HEK293T (cell line): Measurements from ENCODE around the gene RTN4RL1.
"Not testable (repeated sequence)": the region's sequence is repeated elsewhere in the genome, so short reads cannot be mapped to it uniquely, and the experiment has no call there.

Experiments used
- CTCF ChIA-PET: fragments of 350-600 bp; formaldehyde crosslinking; extraction: SDS; loops from one replicate; lab custom pipeline; 2021; ENCODE audit warnings: antibody characterized with exemption, inconsistent platforms; lab: Yijun Ruan, JAX
- POLR2A ChIA-PET: fragments of 350-600 bp; formaldehyde crosslinking; extraction: SDS; loops from one replicate; lab custom pipeline; 2020; ENCODE audit warnings: antibody characterized with exemption, inconsistent platforms; lab: Yijun Ruan, JAX
- DNase-seq: peaks from one replicate; pipeline ENCODE4 v3.0.0; 2012; ENCODE audit warnings: mixed read lengths; ENCODE audit errors: extremely low spot score
- ARNT ChIP-seq: fragments of 450-650 bp; IDR thresholded peaks from 2 replicates; pipeline ENCODE4 v1.6.1; 2017; ENCODE audit warnings: mild to moderate bottlenecking
- BHLHE40 ChIP-seq: fragments of 450-650 bp; IDR thresholded peaks from 2 replicates; pipeline ENCODE4 v1.6.1; 2016; ENCODE audit warnings: mild to moderate bottlenecking, moderate library complexity, borderline replicate concordance
- CTBP1 ChIP-seq: fragments of 450-650 bp; IDR thresholded peaks from 2 replicates; pipeline ENCODE4 v1.6.1; 2016; ENCODE audit warnings: borderline replicate concordance
- ELF4 ChIP-seq: fragments of 450-650 bp; IDR thresholded peaks from 2 replicates; pipeline ENCODE4 v1.6.1; 2017; ENCODE audit warnings: antibody characterized with exemption
- FOXA1 ChIP-seq: fragments of 450-650 bp; IDR thresholded peaks from 2 replicates; pipeline ENCODE4 v1.6.1; 2016; ENCODE audit warnings: mild to moderate bottlenecking
- FOXK2 ChIP-seq: fragments of 450-650 bp; IDR thresholded peaks from 2 replicates; pipeline ENCODE4 v1.6.1; 2016; ENCODE audit warnings: mild to moderate bottlenecking
- FOXM1 ChIP-seq: fragments of 450-650 bp; IDR thresholded peaks from 2 replicates; pipeline ENCODE4 v1.6.1; 2017; ENCODE audit warnings: mild to moderate bottlenecking, borderline replicate concordance
- HDGF ChIP-seq: fragments of 450-650 bp; IDR thresholded peaks from 2 replicates; pipeline ENCODE4 v1.6.1; 2017; ENCODE audit warnings: antibody characterized with exemption, borderline replicate concordance
- L3MBTL2 ChIP-seq: fragments of 450-650 bp; conservative IDR thresholded peaks from 2 replicates; pipeline ENCODE4 v1.6.1; 2016; ENCODE audit warnings: mild to moderate bottlenecking
- LEF1 ChIP-seq: fragments of 450-650 bp; IDR thresholded peaks from 2 replicates; pipeline ENCODE4 v1.6.1; 2017; ENCODE audit warnings: mild to moderate bottlenecking, borderline replicate concordance
- NFRKB ChIP-seq: fragments of 450-650 bp; IDR thresholded peaks from 2 replicates; pipeline ENCODE4 v1.6.1; 2016; ENCODE audit warnings: mild to moderate bottlenecking, moderate library complexity
- PKNOX1 ChIP-seq: fragments of 450-650 bp; IDR thresholded peaks from 2 replicates; pipeline ENCODE4 v1.6.1; 2016
- SP1 ChIP-seq: fragments of 450-650 bp; IDR thresholded peaks from 2 replicates; pipeline ENCODE4 v1.6.1; 2017
- SUZ12 ChIP-seq: fragments of 450-650 bp; IDR thresholded peaks from 2 replicates; pipeline ENCODE4 v1.6.1; 2016; ENCODE audit warnings: mild to moderate bottlenecking
- TARDBP ChIP-seq: fragments of 450-650 bp; IDR thresholded peaks from 2 replicates; pipeline ENCODE4 v1.6.1; 2016
- ZNF384 ChIP-seq: fragments of 450-650 bp; IDR thresholded peaks from 2 replicates; pipeline ENCODE4 v1.6.1; 2016

The RTN4RL1 gene

DNA sequence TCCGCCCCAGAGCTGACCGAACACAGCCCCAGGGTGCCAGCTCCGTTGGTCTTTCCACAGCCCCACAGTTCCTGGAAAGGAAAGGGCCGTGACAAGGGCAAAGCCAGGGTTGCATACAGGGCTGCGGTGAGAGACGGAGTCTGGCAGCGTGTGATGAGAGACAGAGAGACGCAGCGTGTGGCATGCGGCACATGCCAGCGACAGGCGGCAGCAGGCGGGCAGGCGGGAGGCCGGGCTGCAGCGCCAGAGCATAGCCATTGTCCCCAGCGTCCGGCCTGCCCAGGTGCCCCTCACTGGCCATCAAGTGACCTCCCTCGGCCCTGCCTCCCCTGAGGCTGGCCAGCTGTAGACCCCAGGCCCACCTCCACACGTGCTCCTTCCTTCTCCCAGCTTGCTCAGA lies 8.6 kb downstream of the RTN4RL1 start:
- ChIA-PET CTCF (no interaction called here), POLR2A (no interaction called here)
- TF ChIP-seq ZNF384 (no peak), FOXA1 (no peak), FOXM1 (no peak), L3MBTL2 (no peak), SP1 (no peak), PKNOX1 (no peak), CTBP1 (no peak), NFRKB (no peak), TARDBP (no peak), FOXK2 (no peak)
- no peak for DNase-seq

GRCh38 chr17:2015314-2015713 lies 9.8 kb downstream of the RTN4RL1 start:
- CTCF ChIA-PET: no interaction called here
- no peak for TF ChIP-seq ELF4
- TF ChIP-seq FOXK2: no peak
- no peak for TF ChIP-seq L3MBTL2
- no peak for TF ChIP-seq TARDBP
- POLR2A ChIA-PET: no interaction called here
- DNase-seq: no peak

- ChIA-PET POLR2A (interaction anchor here (1.1 kb wide), 1 partner anchor 13 kb away, joined by 3 read pairs; no protein-coding TSS in a partner anchor), CTCF (no interaction called here)
- TF ChIP-seq CTBP1 (no peak), ZNF384 (no peak), NFRKB (no peak), FOXM1 (no peak), SP1 (no peak), ARNT (no peak), BHLHE40 (no peak), ELF4 (no peak)
- no peak for DNase-seq
Measured at GRCh38 chr17:2013994-2014317, 11.2 kb downstream of the RTN4RL1 start.

DNA sequence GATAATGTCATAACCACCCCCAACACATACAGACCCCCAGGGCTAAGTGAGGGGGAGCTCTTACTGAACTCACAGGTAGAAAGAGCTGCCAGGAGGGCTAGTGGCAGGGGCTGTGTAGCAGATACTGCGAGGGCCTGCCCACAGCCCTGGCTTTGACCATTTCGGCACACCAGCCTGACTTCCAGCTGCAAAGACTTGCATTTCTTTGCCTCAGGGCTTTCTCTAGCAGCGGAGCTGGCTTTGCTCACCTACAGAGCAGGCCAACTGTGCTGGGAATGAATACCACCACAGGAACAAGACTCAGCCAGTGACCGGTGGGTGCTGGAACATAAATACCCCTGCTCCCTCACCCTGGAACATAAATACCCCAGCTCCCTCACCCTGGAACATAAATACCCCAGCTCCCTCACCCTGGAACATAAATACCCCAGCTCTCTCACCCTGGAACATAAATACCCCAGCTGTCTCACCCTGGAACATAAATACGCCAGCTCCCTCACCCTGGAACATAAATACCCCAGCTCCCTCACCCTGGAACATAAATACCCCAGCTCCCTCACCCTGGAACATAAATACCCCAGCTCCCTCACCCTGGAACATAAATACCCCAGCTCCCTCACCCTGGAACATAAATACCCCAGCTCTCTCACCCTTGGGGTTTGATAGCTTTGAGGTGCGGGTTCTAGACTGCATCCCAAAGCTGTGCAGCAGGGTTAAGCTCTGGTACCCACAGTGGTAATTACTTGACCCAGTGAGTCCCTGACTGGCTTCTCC lies 11.7 kb downstream of the RTN4RL1 start:
- DNase-seq, CTCF ChIA-PET: not testable (repeated sequence)
- POLR2A ChIA-PET: interaction anchor here (1.1 kb wide), 1 partner anchor 14 kb away, joined by 3 read pairs; no protein-coding TSS in a partner anchor

- POLR2A ChIA-PET: no interaction called here
- TF ChIP-seq LEF1: no peak
- no peak for TF ChIP-seq NFRKB
- TF ChIP-seq ELF4: no peak
- TF ChIP-seq FOXM1: no peak
- TF ChIP-seq ARNT: no peak
- no peak for TF ChIP-seq L3MBTL2
- no peak for TF ChIP-seq SUZ12
- no peak for DNase-seq
- CTCF ChIA-PET: no interaction called here
Measured at GRCh38 chr17:2012499-2012898, 12.6 kb downstream of the RTN4RL1 start.

- POLR2A ChIA-PET: no interaction called here
- no peak for DNase-seq
- CTCF ChIA-PET: interaction anchor here (0.9 kb wide), 1 partner anchor 12 kb away, joined by 4 read pairs; no protein-coding TSS in a partner anchor
Measured at GRCh38 chr17:2011411-2012371, 13.4 kb downstream of the RTN4RL1 start.

GRCh38 chr17:2009737-2010136 lies 15.4 kb downstream of the RTN4RL1 start:
- no peak for DNase-seq
- TF ChIP-seq SP1: no peak
- TF ChIP-seq FOXK2: no peak
- TF ChIP-seq CTBP1: no peak
- TF ChIP-seq ELF4: no peak
- no peak for TF ChIP-seq HDGF
- no peak for TF ChIP-seq ZNF384
- TF ChIP-seq BHLHE40: no peak
- no peak for TF ChIP-seq TARDBP
- TF ChIP-seq ARNT: no peak
- no peak for TF ChIP-seq L3MBTL2
- no peak for TF ChIP-seq FOXA1
- no peak for TF ChIP-seq LEF1
- no peak for TF ChIP-seq SUZ12
- TF ChIP-seq NFRKB: no peak
- no peak for TF ChIP-seq FOXM1
- POLR2A ChIA-PET: no interaction called here
- CTCF ChIA-PET: no interaction called here

More at GRCh38 chr17:2011411-2012371, 13.4 kb downstream of the RTN4RL1 start:
- TF ChIP-seq FOXA1: no peak
- no peak for TF ChIP-seq FOXK2
- TF ChIP-seq HDGF: no peak
- TF ChIP-seq PKNOX1: no peak
- TF ChIP-seq SUZ12: no peak
- no peak for TF ChIP-seq BHLHE40
- no peak for TF ChIP-seq FOXM1
- TF ChIP-seq SP1: no peak
- TF ChIP-seq TARDBP: no peak
- no peak for TF ChIP-seq LEF1
- no peak for TF ChIP-seq ARNT
